Measurements from ENCODE around the gene CRMP1. TPM values are rescaled to one million over a fixed set of nuclear protein-coding genes. Genes with fewer than 3 reads are reported as not detected.

The CRMP1 gene
- total RNA-seq, 3 donors from 2014 or later, result 0.44 to 1.6 (median 1.3) TPM

DNA sequence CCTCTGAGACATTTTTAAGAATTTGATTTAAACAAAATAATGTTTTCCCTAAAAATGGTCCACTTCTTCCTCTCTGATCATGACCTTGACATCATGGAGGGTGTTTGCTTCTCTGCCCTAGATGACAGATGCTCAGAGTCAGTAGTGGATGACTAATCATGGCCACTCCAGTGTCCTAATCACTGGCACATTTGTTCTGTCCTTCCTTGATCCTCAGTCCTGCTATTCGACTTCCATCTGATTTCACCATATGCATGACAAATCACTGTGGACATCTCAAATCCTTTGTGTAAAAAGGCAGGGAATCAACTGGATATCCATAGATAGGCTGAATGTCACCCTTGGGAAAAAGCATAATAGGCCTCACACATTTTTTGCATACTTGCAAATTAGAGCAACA is 9.0 kb downstream of the CRMP1 start:
- DNase-seq (ENCODE audit: low spot score in 2 of 2), result no peak
- H3K36me3 ChIP-seq, result no peaks in the 10 kb centered on the region
- H3K4me3 ChIP-seq, result no peak overlapping the region
- H3K27me3 ChIP-seq, result peaks cover 0 to 23% of the 10 kb centered on the region in 2 donors
- intact Hi-C loops (cut with DNase I; ENCODE audit: low total_unique reads), result no loop called here
- no peak overlapping the region for H3K27ac ChIP-seq
- peaks cover 0 to 9% of the 10 kb centered on the region in 2 donors for H3K4me1 ChIP-seq
- TF ChIP-seq POLR2AphosphoS5 (IDR thresholded peaks at IDR 0.05) (no peak), POLR2A (IDR thresholded peaks at IDR 0.05) (no peak)
- TF ChIP-seq, protein P1, sequence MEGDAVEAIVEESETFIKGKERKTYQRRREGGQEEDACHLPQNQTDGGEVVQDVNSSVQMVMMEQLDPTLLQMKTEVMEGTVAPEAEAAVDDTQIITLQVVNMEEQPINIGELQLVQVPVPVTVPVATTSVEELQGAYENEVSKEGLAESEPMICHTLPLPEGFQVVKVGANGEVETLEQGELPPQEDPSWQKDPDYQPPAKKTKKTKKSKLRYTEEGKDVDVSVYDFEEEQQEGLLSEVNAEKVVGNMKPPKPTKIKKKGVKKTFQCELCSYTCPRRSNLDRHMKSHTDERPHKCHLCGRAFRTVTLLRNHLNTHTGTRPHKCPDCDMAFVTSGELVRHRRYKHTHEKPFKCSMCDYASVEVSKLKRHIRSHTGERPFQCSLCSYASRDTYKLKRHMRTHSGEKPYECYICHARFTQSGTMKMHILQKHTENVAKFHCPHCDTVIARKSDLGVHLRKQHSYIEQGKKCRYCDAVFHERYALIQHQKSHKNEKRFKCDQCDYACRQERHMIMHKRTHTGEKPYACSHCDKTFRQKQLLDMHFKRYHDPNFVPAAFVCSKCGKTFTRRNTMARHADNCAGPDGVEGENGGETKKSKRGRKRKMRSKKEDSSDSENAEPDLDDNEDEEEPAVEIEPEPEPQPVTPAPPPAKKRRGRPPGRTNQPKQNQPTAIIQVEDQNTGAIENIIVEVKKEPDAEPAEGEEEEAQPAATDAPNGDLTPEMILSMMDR (IDR thresholded peaks at IDR 0.05), result no peak
- no peaks in the 10 kb centered on the region for H3K9me3 ChIP-seq

DNA sequence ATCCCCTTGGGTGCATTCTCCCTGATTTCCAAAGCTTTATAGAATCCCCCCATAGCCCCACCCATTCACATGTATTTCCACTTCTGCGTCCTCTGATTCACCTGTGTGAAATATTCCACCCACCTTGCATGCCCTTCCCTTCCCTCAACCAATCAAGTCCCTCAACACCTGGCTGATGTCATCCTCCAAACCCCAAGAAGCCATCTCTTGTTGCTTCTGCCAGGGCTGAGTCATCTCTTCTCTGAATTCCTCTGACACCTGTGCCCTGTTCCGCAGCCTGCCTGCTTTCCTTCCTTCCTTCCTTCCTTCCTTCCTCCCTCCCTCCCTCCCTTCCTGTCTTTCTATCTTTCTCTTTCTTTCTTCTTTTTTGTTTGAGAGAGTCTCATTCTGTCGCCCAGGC is 9.9 kb downstream of the CRMP1 start:
- peaks cover 0 to 15% of the 10 kb centered on the region in 2 donors for H3K27me3 ChIP-seq

DNA sequence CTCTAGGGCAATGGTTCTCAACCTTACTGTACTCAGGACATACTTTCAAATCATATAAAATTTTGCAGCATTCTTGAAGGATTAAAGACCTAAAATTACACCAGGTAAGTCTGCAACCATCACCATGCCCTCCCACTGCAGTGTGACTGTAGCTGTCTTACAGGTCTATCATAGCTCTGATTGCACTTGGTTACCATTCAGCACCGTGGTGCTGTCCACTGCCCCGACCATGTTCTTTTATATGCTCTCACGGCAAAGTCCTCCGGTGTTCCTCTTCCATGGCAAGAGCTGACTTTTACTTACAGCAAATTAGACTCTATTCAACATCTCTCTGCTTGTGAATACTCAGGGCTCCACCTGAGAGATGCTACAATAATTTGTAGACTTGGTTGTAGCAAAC is 11.5 kb downstream of the CRMP1 start:
- intact Hi-C loops (cut with DNase I; ENCODE audit: low total_unique reads), result no loop called here
- peaks cover 0 to 4% of the 10 kb centered on the region in 2 donors for H3K27me3 ChIP-seq
- DNase-seq (ENCODE audit: low spot score in 2 of 2), result no peak
- no peaks in the 10 kb centered on the region for H3K36me3 ChIP-seq
- no peaks in the 10 kb centered on the region for H3K9me3 ChIP-seq
- no peak overlapping the region for H3K27ac ChIP-seq
- TF ChIP-seq, protein P1 (IDR thresholded peaks at IDR 0.05), result no peak
- TF ChIP-seq POLR2A (IDR thresholded peaks at IDR 0.05), result no peak
- TF ChIP-seq POLR2AphosphoS5 (IDR thresholded peaks at IDR 0.05), result no peak
- H3K4me3 ChIP-seq, result no peak overlapping the region
- H3K4me1 ChIP-seq, result no peaks in the 10 kb centered on the region

More for the DNA sequence above, 9.9 kb downstream of the CRMP1 start:
- TF ChIP-seq, protein P1 (IDR thresholded peaks at IDR 0.05), result no peak
- no peak overlapping the region for H3K27ac ChIP-seq
- peaks cover 0 to 5% of the 10 kb centered on the region in 2 donors for H3K4me1 ChIP-seq
- H3K4me3 ChIP-seq, result no peak overlapping the region
- no peaks in the 10 kb centered on the region for H3K36me3 ChIP-seq
- H3K9me3 ChIP-seq, result no peaks in the 10 kb centered on the region
- intact Hi-C loops (cut with DNase I; ENCODE audit: low total_unique reads), result no loop called here
- DNase-seq (ENCODE audit: low spot score in 2 of 2), result no peak

DNA sequence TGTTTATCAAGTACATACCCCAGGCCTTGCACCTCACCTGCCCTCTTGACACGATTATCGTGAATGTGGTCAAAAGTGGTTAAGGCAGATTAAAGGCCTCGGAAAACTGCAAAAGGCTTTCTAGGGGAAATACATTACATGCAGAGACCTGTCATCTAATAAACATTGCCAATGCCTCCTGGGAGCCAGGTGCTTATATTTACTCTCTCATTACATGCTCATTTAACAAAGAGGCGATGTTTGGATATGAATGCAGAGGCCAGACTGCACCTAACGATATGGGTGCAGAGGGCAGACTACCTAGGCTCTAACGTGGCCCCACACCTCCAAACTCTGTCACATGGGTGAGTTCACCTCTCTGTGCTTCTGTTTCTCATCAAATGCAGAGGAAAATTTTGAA is 14.5 kb downstream of the CRMP1 start:
- no peak for DNase-seq (ENCODE audit: low spot score in 2 of 2)
- Histone ChIP-seq H3K4me1 (no peaks in the 10 kb centered on the region), H3K27me3 (no peaks in the 10 kb centered on the region), H3K36me3 (no peaks in the 10 kb centered on the region), H3K27ac (no peak overlapping the region), H3K9me3 (no peaks in the 10 kb centered on the region), H3K4me3 (no peak overlapping the region)
- intact Hi-C loops (cut with DNase I; ENCODE audit: low total_unique reads), result no loop called here
- TF ChIP-seq POLR2AphosphoS5 (IDR thresholded peaks at IDR 0.05), result no peak
- TF ChIP-seq POLR2A (IDR thresholded peaks at IDR 0.05), result no peak
- TF ChIP-seq, protein P1 (IDR thresholded peaks at IDR 0.05), result no peak

DNA sequence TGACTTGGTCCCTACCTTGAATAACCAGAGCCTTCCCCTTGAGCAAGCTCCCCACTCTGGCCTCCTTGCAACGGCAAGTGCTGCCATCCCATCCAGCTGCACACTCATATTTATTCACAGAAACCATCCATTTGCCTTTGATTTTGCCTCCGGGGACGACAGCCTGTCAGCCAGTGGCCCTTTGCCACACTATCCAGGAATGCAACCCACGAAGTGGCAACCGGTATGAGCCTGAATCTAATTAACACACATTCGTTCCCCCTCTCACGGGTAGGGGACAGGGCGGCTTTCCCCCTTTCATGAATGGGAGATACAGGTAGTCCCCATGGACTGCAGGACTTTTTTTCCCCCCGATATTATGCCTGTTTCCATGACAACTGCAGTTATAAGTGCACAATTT is 15.5 kb downstream of the CRMP1 start:
- TF ChIP-seq POLR2AphosphoS5 (IDR thresholded peaks at IDR 0.05) (no peak), POLR2A (IDR thresholded peaks at IDR 0.05) (no peak)
- TF ChIP-seq, protein P1 (IDR thresholded peaks at IDR 0.05), result no peak
- intact Hi-C loops (cut with DNase I; ENCODE audit: low total_unique reads), result no loop called here
- Histone ChIP-seq H3K4me3 (no peak overlapping the region), H3K27me3 (peaks cover 0 to 8% of the 10 kb centered on the region in 2 donors), H3K27ac (no peak overlapping the region), H3K9me3 (no peaks in the 10 kb centered on the region), H3K4me1 (no peaks in the 10 kb centered on the region), H3K36me3 (no peaks in the 10 kb centered on the region)
- no peak for DNase-seq (ENCODE audit: low spot score in 2 of 2)

All from breast epithelium (tissue), 4 donors.